Cardiac muscle cell (in vitro differentiated cells and primary cell): ENCODE results near the gene SNX24. TPM values are rescaled to one million over a fixed set of nuclear protein-coding genes. Genes with fewer than 3 reads are reported as not detected.
A peak's percentile ranks its signal among the peaks of the same experiment; 100 is the strongest.

Source experiments
- DNase-seq, 2 donors: peaks; one replicate each; pipeline versions ENCODE4 v3.0.0 to v3.0.0-alpha.2; 2010 to 2017; ENCODE audit warnings: low read depth in 1 of 2, low spot score in 1 of 2
- H3K27ac ChIP-seq: fragments of 200-600 bp; sonication (generic); 2 replicates; pipeline ENCODE4 v1.5.1; 2016
- H3K27me3 ChIP-seq: fragments of 200-600 bp; sonication (generic); 2 replicates; pipeline ENCODE4 v1.6.0; 2016; ENCODE audit warnings: control low read depth
- H3K36me3 ChIP-seq: fragments of 200-600 bp; sonication (generic); 2 replicates; pipeline ENCODE4 v1.5.1; 2016; ENCODE audit warnings: control low read depth
- H3K4me1 ChIP-seq: fragments of 200-600 bp; sonication (generic); 2 replicates; pipeline ENCODE4 v1.8.1; 2017; ENCODE audit warnings: low read depth, mild to moderate bottlenecking, mixed run types
- H3K4me3 ChIP-seq: fragments of 200-600 bp; sonication (generic); 2 replicates; pipeline ENCODE4 v1.5.1; 2016; ENCODE audit warnings: mild to moderate bottlenecking
- H3K9me3 ChIP-seq: fragments of 200-600 bp; sonication (generic); 2 replicates; pipeline ENCODE4 v1.5.1; 2017; ENCODE audit warnings: low read depth, mild to moderate bottlenecking, control low read depth
- CTCF ChIP-seq: IDR thresholded peaks from 2 replicates; pipeline ENCODE4 v1.5.1; 2012; ENCODE audit warnings: low read depth, mild to moderate bottlenecking, low read length
- polyA plus RNA-seq: library from polyadenylated mRNA; unstranded; fragments of >200 nt; fragmentation: Nextera tagmentation; extraction: Ambion mirVana; gene quantifications from 2 replicates; pipeline ENCODE4 v1.2.1, GENCODE V29; 2016
- total RNA-seq: library from RNA; depleted of rRNA; stranded (reverse); fragments of >200 nt; gene quantifications from 2 replicates; pipeline ENCODE4 v1.2.3, GENCODE V29; 2016

SNX24 gene
- total and polyA plus RNA-seq, 2 experiments from 2014 or later, result 13.4 to 26.5 TPM

GRCh38 chr5:122895141-122895540, 49.7 kb downstream of the SNX24 start:
- no peak for DNase-seq
- no peak overlapping the region for H3K4me3 ChIP-seq
- H3K27me3 ChIP-seq, result no peaks in the 10 kb centered on the region
- TF ChIP-seq CTCF, result no peak
- H3K4me1 ChIP-seq, result no peaks in the 10 kb centered on the region
- H3K27ac ChIP-seq, result no peak overlapping the region
- H3K36me3 ChIP-seq, result no peaks in the 10 kb centered on the region
- H3K9me3 ChIP-seq, result no peaks in the 10 kb centered on the region

GRCh38 chr5:122896598-122897282, 51.3 kb downstream of the SNX24 start:
- Histone ChIP-seq H3K4me1 (no peaks in the 10 kb centered on the region), H3K9me3 (no peaks in the 10 kb centered on the region), H3K36me3 (no peaks in the 10 kb centered on the region), H3K4me3 (no peak overlapping the region), H3K27me3 (no peaks in the 10 kb centered on the region), H3K27ac (no peak overlapping the region)
- peak in 1 of 2 donors; percentile 60 for DNase-seq
- peak; percentile 68 for TF ChIP-seq CTCF

- H3K27me3 ChIP-seq, result no peaks in the 10 kb centered on the region
- no peaks in the 10 kb centered on the region for H3K36me3 ChIP-seq
- no peak for DNase-seq
- H3K27ac ChIP-seq, result no peak overlapping the region
- no peak overlapping the region for H3K4me3 ChIP-seq
- H3K9me3 ChIP-seq, result no peaks in the 10 kb centered on the region
- H3K4me1 ChIP-seq, result no peaks in the 10 kb centered on the region
- no peak for TF ChIP-seq CTCF
These were observed 51.8 kb downstream of the SNX24 start for GRCh38 chr5:122897283-122897602.

- no peak overlapping the region for H3K27ac ChIP-seq
These were observed 55.9 kb downstream of the SNX24 start for GRCh38 chr5:122901346-122901745.

GRCh38 chr5:122902263-122902662, 56.9 kb downstream of the SNX24 start:
- H3K9me3 ChIP-seq, result no peaks in the 10 kb centered on the region
- peaks cover 4% of the 10 kb centered on the region for H3K4me1 ChIP-seq
- no peak for TF ChIP-seq CTCF
- no peaks in the 10 kb centered on the region for H3K27me3 ChIP-seq
- H3K36me3 ChIP-seq, result no peaks in the 10 kb centered on the region
- no peak for DNase-seq
- no peak overlapping the region for H3K4me3 ChIP-seq
- H3K27ac ChIP-seq, result no peak overlapping the region

More at GRCh38 chr5:122901346-122901745, 55.9 kb downstream of the SNX24 start:
- H3K36me3 ChIP-seq, result no peaks in the 10 kb centered on the region
- H3K4me1 ChIP-seq, result no peaks in the 10 kb centered on the region
- no peaks in the 10 kb centered on the region for H3K9me3 ChIP-seq
- no peak for DNase-seq
- no peaks in the 10 kb centered on the region for H3K27me3 ChIP-seq
- no peak for TF ChIP-seq CTCF
- no peak overlapping the region for H3K4me3 ChIP-seq
